H9 (cell line): Measurements from ENCODE around the gene TUT4. TPM values are rescaled to one million over a fixed set of nuclear protein-coding genes. Genes with fewer than 3 reads are reported as not detected.

Experiments used
- DNase-seq: peaks from one replicate; pipeline ENCODE4 v3.0.0-alpha.2; 2017
- H2AFZ ChIP-seq: one replicate; pipeline ENCODE4 v1.6.1; 2013; ENCODE audit warnings: mild to moderate bottlenecking, low read length, control low read depth, moderate library complexity
- H2AK5ac ChIP-seq: 2 replicates; pipeline ENCODE4 v1.6.1; 2013; ENCODE audit warnings: low read length, control low read depth, mixed read lengths; ENCODE audit not compliant: insufficient read length
- H2BK120ac ChIP-seq: one replicate; pipeline ENCODE4 v1.6.1; 2013; ENCODE audit warnings: low read depth, mild to moderate bottlenecking, low read length, control low read depth, inconsistent platforms; ENCODE audit not compliant: poor library complexity, severe bottlenecking
- H2BK12ac ChIP-seq: 2 replicates; pipeline ENCODE4 v1.6.1; 2013; ENCODE audit warnings: low read length, control low read depth, mixed read lengths, low read depth; ENCODE audit not compliant: insufficient read length
- H2BK15ac ChIP-seq: 2 replicates; pipeline ENCODE4 v1.6.1; 2013; ENCODE audit warnings: low read depth, low read length, control low read depth
- H2BK20ac ChIP-seq: one replicate; pipeline ENCODE4 v1.6.1; 2013; ENCODE audit warnings: low read depth, mild to moderate bottlenecking, low read length, control low read depth, inconsistent platforms; ENCODE audit not compliant: poor library complexity, severe bottlenecking
- H2BK5ac ChIP-seq: 2 replicates; pipeline ENCODE4 v1.6.1; 2013; ENCODE audit warnings: low read length, control low read depth, mixed read lengths; ENCODE audit not compliant: insufficient read length
- H3K14ac ChIP-seq: 2 replicates; pipeline ENCODE4 v1.6.1; 2013; ENCODE audit warnings: low read length, control low read depth; ENCODE audit not compliant: insufficient read depth
- H3K18ac ChIP-seq: 2 replicates; pipeline ENCODE4 v1.6.1; 2013; ENCODE audit warnings: low read depth, mild to moderate bottlenecking, mixed read lengths, low read length, control low read depth; ENCODE audit not compliant: insufficient read length
- H3K23ac ChIP-seq: 2 replicates; pipeline ENCODE4 v1.6.1; 2013; ENCODE audit warnings: low read length, control low read depth, mixed read lengths, low read depth; ENCODE audit not compliant: insufficient read length
- H3K23me2 ChIP-seq: 2 replicates; pipeline ENCODE4 v1.6.1; 2013; ENCODE audit warnings: low read depth, mild to moderate bottlenecking, mixed read lengths, low read length, control low read depth; ENCODE audit not compliant: insufficient read length, poor library complexity, severe bottlenecking
- H3K27ac ChIP-seq: 2 replicates; pipeline ENCODE4 v1.5.1; 2013; ENCODE audit warnings: low read length, control low read depth, mixed read lengths, low read depth; ENCODE audit not compliant: insufficient read length
- H3K27me3 ChIP-seq: 2 replicates; pipeline ENCODE4 v1.6.1; 2013; ENCODE audit warnings: low read length, control low read depth, inconsistent platforms; ENCODE audit not compliant: insufficient read depth
- H3K4ac ChIP-seq: 2 replicates; pipeline ENCODE4 v1.6.1; 2013; ENCODE audit warnings: low read depth, mild to moderate bottlenecking, control low read depth, inconsistent platforms, low read length, moderate library complexity
- H3K4me1 ChIP-seq: 2 replicates; pipeline ENCODE4 v1.6.1; 2013; ENCODE audit warnings: low read length, control low read depth, inconsistent platforms; ENCODE audit not compliant: insufficient read depth
- H3K4me2 ChIP-seq: 2 replicates; pipeline ENCODE4 v1.6.1; 2013; ENCODE audit warnings: low read length, control low read depth, mixed read lengths; ENCODE audit not compliant: insufficient read length, insufficient read depth
- H3K56ac ChIP-seq: 2 replicates; pipeline ENCODE4 v1.6.1; 2013; ENCODE audit warnings: low read depth, mild to moderate bottlenecking, mixed read lengths, low read length, control low read depth; ENCODE audit not compliant: insufficient read length
- H3K79me1 ChIP-seq: 2 replicates; pipeline ENCODE4 v1.6.1; 2013; ENCODE audit warnings: low read depth, mild to moderate bottlenecking, moderate library complexity, low read length, control low read depth, inconsistent platforms; ENCODE audit not compliant: insufficient read depth, poor library complexity, severe bottlenecking
- H3K79me2 ChIP-seq: 2 replicates; pipeline ENCODE4 v1.6.1; 2013; ENCODE audit warnings: low read length, control low read depth, inconsistent platforms; ENCODE audit not compliant: insufficient read depth
- H3K9ac ChIP-seq: 2 replicates; pipeline ENCODE4 v1.6.1; 2013; ENCODE audit warnings: low read length, control low read depth, mixed read lengths; ENCODE audit not compliant: insufficient read length; ENCODE audit errors: extremely low read depth
- H3K9me3 ChIP-seq: one replicate; pipeline ENCODE4 v1.6.1; 2013; ENCODE audit warnings: low read depth, low read length, inconsistent platforms; ENCODE audit not compliant: control insufficient read depth
- H3T11ph ChIP-seq: one replicate; pipeline ENCODE4 v1.6.1; 2013; ENCODE audit warnings: mild to moderate bottlenecking, low read length, control low read depth, inconsistent platforms
- H4K20me1 ChIP-seq: one replicate; pipeline ENCODE4 v1.6.1; 2013; ENCODE audit not compliant: control insufficient read depth, insufficient read length, insufficient read depth
- H4K5ac ChIP-seq: 2 replicates; pipeline ENCODE4 v1.6.1; 2013; ENCODE audit warnings: low read depth, mild to moderate bottlenecking, mixed read lengths, low read length, control low read depth; ENCODE audit not compliant: insufficient read length
- H4K8ac ChIP-seq: replicated peaks from 2 replicates; pipeline ENCODE4 v1.6.1; 2013; ENCODE audit warnings: low read length, control low read depth, mixed read lengths, low read depth; ENCODE audit not compliant: insufficient read length
- H4K91ac ChIP-seq: 2 replicates; pipeline ENCODE4 v1.6.1; 2013; ENCODE audit warnings: low read depth, mild to moderate bottlenecking, moderate library complexity, mixed read lengths, low read length, control low read depth; ENCODE audit not compliant: insufficient read length
- H3K27ac Mint-ChIP-seq, 3 experiments: 2 replicates in 2 of 3; 3 replicates in 1 of 3; pipeline ENCODE4 v1.8.0; 2020 to 2021; ENCODE audit warnings: mixed read lengths in 3 of 3, mild to moderate bottlenecking in 1 of 3, moderate library complexity in 1 of 3
- H3K27me3 Mint-ChIP-seq: 2 replicates; pipeline ENCODE4 v1.8.0; 2021; ENCODE audit warnings: low read depth, mild to moderate bottlenecking, moderate library complexity, mixed read lengths
- H3K36me3 Mint-ChIP-seq, 3 experiments: 2 replicates in 2 of 3; 3 replicates in 1 of 3; pipeline ENCODE4 v1.8.0; 2020 to 2021; ENCODE audit warnings: low read depth in 3 of 3, mixed read lengths in 3 of 3; ENCODE audit not compliant: insufficient read depth in 1 of 3
- H3K4me1 Mint-ChIP-seq, 2 experiments: 2 replicates each; pipeline ENCODE4 v1.8.0; 2020; ENCODE audit warnings: mixed read lengths in 2 of 2
- H3K4me3 Mint-ChIP-seq, 2 experiments: 2 replicates in 1 of 2; 3 replicates in 1 of 2; pipeline ENCODE4 v1.8.0; 2020 to 2021; ENCODE audit warnings: mild to moderate bottlenecking in 2 of 2, mixed read lengths in 2 of 2, moderate library complexity in 1 of 2
- H3K9me3 Mint-ChIP-seq, 2 experiments: 2 replicates in 1 of 2; 3 replicates in 1 of 2; pipeline ENCODE4 v1.8.0; 2020; ENCODE audit warnings: mild to moderate bottlenecking in 2 of 2, mixed read lengths in 2 of 2, moderate library complexity in 1 of 2
- WGBS: extraction: QIAGEN DNeasy Blood & Tissue Kit; methylation state at CpG from one replicate; pipeline ENCODE4 v1.1.7; 2013; ENCODE audit warnings: missing lambda C conversion rate, low lambda C conversion rate, mixed read lengths; ENCODE audit not compliant: insufficient read length; ENCODE audit errors: extremely low coverage; 5-methylcytosine and 5-hydroxymethylcytosine counted together
- total RNA-seq: library from RNA; stranded (reverse); gene quantifications from 2 replicates; pipeline ENCODE4 v1.2.1, GENCODE V29; 2021
- TF ChIP-seq, protein P1 (sequence below): fragments of 200-600 bp; sonication (generic); conservative IDR thresholded peaks from 3 replicates; pipeline ENCODE4 v1.8.0; 2021; ENCODE audit warnings: antibody characterized with exemption, mild to moderate bottlenecking

Gene TUT4
- total RNA-seq, 1 experiment from 2014 or later: 59.3 TPM

DNA sequence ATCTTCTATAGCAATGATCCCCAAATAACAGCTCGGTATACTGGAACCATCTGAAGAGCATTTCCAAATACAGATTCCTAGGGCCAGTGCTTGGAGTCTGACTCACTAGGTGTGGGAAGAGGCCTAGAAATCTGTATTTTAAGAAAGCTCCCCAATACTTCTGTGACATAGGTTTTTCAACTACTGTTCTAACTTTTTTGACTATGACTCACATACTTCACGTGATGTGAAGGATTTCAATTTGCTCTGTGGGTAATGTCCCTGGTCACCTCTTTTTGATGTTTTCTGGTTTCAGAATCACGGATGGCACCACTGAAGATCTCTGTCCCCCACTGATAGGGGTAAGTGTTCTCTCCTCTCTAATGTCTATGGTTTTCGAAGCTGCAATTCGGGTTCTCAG, 159.7 kb downstream of the TUT4 start:
- no peaks in the 10 kb centered on the region for H3K9me3 Mint-ChIP-seq
- Histone ChIP-seq H2BK120ac (no peak overlapping the region), H4K91ac (no peak overlapping the region), H3K4me2 (no peak overlapping the region), H2AFZ (no peak overlapping the region), H3K23me2 (no peaks in the 10 kb centered on the region), H3K9ac (no peak overlapping the region), H2BK12ac (no peak overlapping the region), H3K14ac (no peak overlapping the region), H2BK20ac (no peak overlapping the region), H3K9me3 (no peaks in the 10 kb centered on the region), H2AK5ac (no peak overlapping the region), H4K20me1 (no peaks in the 10 kb centered on the region), H3K79me1 (no peaks in the 10 kb centered on the region), H4K8ac (no peak overlapping the region), H3K79me2 (no peaks in the 10 kb centered on the region), H3K18ac (no peak overlapping the region), H3K27me3 (no peaks in the 10 kb centered on the region), H3K4ac (no peak overlapping the region), H3K56ac (no peak overlapping the region), H2BK5ac (no peak overlapping the region), H4K5ac (no peak overlapping the region), H2BK15ac (no peak overlapping the region), H3K4me1 (no peaks in the 10 kb centered on the region), H3K27ac (no peak overlapping the region), H3T11ph (no peak overlapping the region), H3K23ac (no peak overlapping the region)
- H3K27me3 Mint-ChIP-seq: no peaks in the 10 kb centered on the region
- no CpG with 5 or more reads among the region's 5 CpGs for WGBS
- H3K4me1 Mint-ChIP-seq: no peaks in the 10 kb centered on the region
- DNase-seq: no peak
- TF ChIP-seq, protein P1, sequence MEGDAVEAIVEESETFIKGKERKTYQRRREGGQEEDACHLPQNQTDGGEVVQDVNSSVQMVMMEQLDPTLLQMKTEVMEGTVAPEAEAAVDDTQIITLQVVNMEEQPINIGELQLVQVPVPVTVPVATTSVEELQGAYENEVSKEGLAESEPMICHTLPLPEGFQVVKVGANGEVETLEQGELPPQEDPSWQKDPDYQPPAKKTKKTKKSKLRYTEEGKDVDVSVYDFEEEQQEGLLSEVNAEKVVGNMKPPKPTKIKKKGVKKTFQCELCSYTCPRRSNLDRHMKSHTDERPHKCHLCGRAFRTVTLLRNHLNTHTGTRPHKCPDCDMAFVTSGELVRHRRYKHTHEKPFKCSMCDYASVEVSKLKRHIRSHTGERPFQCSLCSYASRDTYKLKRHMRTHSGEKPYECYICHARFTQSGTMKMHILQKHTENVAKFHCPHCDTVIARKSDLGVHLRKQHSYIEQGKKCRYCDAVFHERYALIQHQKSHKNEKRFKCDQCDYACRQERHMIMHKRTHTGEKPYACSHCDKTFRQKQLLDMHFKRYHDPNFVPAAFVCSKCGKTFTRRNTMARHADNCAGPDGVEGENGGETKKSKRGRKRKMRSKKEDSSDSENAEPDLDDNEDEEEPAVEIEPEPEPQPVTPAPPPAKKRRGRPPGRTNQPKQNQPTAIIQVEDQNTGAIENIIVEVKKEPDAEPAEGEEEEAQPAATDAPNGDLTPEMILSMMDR: no peak
- no peak overlapping the region for H3K4me3 Mint-ChIP-seq
- no peak overlapping the region; a peak in 1 of 7 replicates for H3K27ac Mint-ChIP-seq
- H3K36me3 Mint-ChIP-seq: peaks cover 58 to 90% (median 86%) of the 10 kb centered on the region in 3 experiments; a peak in 6 of 7 replicates
